T-helper 17 cell (primary cell): ENCODE results near the gene KIAA1217. TPM values are rescaled to one million over a fixed set of nuclear protein-coding genes. Genes with fewer than 3 reads are reported as not detected.

Source experiments
- ATAC-seq: fragments of 150-1000 bp; cut with Tn5 transposase; 2 replicates; pipeline ENCODE4 v1.10.0; 2021; ENCODE audit warnings: mild to moderate bottlenecking, moderate library complexity
- DNase-seq, 3 donors: peaks; one replicate each; pipeline versions ENCODE4 v3.0.0 to v3.0.0-alpha.2; 2020 to 2021
- H3K9me3 ChIP-seq: one replicate; pipeline ENCODE4 v1.7.0; 2013; ENCODE audit warnings: low read length, mild to moderate bottlenecking; ENCODE audit not compliant: control insufficient read depth, poor library complexity, severe bottlenecking
- H3K27ac Mint-ChIP-seq: one replicate; pipeline ENCODE4 v1.8.0; 2022; ENCODE audit warnings: mild to moderate bottlenecking, moderate library complexity, mixed read lengths
- H3K27me3 Mint-ChIP-seq: one replicate; pipeline ENCODE4 v1.8.0; 2022; ENCODE audit warnings: mixed read lengths
- H3K36me3 Mint-ChIP-seq: one replicate; pipeline ENCODE4 v1.8.0; 2022; ENCODE audit warnings: low read depth, mixed read lengths
- H3K4me1 Mint-ChIP-seq: one replicate; pipeline ENCODE4 v1.8.0; 2022; ENCODE audit warnings: mild to moderate bottlenecking, mixed read lengths
- H3K4me3 Mint-ChIP-seq: one replicate; pipeline ENCODE4 v1.8.0; 2022; ENCODE audit warnings: mild to moderate bottlenecking, moderate library complexity, mixed read lengths
- total RNA-seq, 4 donors: library from RNA in 2 of 4; stranded (reverse) in 2 of 4; gene quantifications; one replicate each; pipeline ENCODE4 v1.2.3 and lab custom pipeline; 2022 to 2026

KIAA1217 gene
- total RNA-seq, 2 donors from 2014 or later, result 0.39 to 0.85 TPM

GRCh38 chr10:24239289-24240040 lies 30.5 kb downstream of the KIAA1217 start:
- H3K9me3 ChIP-seq, result no peaks in the 10 kb centered on the region
- Mint-ChIP-seq H3K36me3 (no peaks in the 10 kb centered on the region), H3K4me1 (no peaks in the 10 kb centered on the region), H3K27me3 (peaks cover 33% of the 10 kb centered on the region), H3K4me3 (no peak overlapping the region), H3K27ac (no peak overlapping the region)
- no peak for ATAC-seq
- DNase-seq, result no peak

GRCh38 chr10:24240041-24240751 lies 31.3 kb downstream of the KIAA1217 start:
- DNase-seq (no peak), ATAC-seq (no peak)
- H3K9me3 ChIP-seq, result no peaks in the 10 kb centered on the region
- Mint-ChIP-seq H3K4me1 (no peaks in the 10 kb centered on the region), H3K27me3 (peaks cover 36% of the 10 kb centered on the region), H3K27ac (no peak overlapping the region), H3K4me3 (no peak overlapping the region), H3K36me3 (no peaks in the 10 kb centered on the region)

- H3K27me3 Mint-ChIP-seq, result peaks cover 47% of the 10 kb centered on the region
- ATAC-seq, result no peak
Measured at GRCh38 chr10:24241536-24242040, 32.6 kb downstream of the KIAA1217 start.

DNA sequence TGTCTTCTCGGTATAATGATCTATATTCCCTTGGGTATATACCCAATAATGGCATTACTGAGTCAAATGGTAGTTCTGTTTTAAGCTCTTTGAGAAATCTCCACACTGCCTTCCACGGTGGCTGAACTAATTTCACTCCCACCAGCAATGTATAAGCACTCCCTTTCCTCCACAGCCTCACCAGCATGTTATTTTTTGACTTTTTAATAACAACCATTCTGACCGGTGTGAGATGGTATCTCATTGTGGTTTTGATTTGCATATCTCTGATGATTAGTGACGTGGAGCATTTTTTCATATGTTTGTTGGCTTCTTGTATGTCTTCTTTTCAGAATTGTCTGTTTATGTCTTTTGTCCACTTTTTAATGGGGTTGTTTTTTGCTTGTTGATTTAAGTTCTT lies 33.6 kb downstream of the KIAA1217 start:
- Mint-ChIP-seq H3K36me3 (no peaks in the 10 kb centered on the region), H3K27ac (no peak overlapping the region), H3K4me1 (no peaks in the 10 kb centered on the region), H3K27me3 (peaks cover 42% of the 10 kb centered on the region), H3K4me3 (no peak overlapping the region)
- DNase-seq, result no peak
- H3K9me3 ChIP-seq, result no peaks in the 10 kb centered on the region
- no peak for ATAC-seq

More at GRCh38 chr10:24241536-24242040, 32.6 kb downstream of the KIAA1217 start:
- no peaks in the 10 kb centered on the region for H3K9me3 ChIP-seq
- Mint-ChIP-seq H3K27ac (no peak overlapping the region), H3K36me3 (no peaks in the 10 kb centered on the region), H3K4me3 (no peak overlapping the region), H3K4me1 (no peaks in the 10 kb centered on the region)
- no peak for DNase-seq

DNA sequence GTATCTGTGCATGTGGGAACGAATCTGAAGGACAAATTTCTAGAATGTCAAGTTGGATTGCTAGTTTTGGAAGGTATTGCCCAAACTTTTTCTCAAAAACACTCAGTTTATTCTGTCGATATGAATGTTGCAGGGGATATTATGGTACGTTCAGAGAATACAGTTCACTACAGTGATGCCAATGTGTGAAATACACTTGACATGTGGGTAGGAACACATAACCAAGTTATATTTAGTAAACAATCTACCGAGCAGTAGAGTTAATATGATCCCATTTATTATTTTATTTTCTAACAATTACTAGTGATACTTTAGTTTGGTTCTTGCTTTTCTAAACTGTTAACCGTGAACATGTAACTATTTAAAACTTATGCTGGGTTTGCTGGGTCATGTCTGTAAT lies 37.4 kb downstream of the KIAA1217 start:
- no peaks in the 10 kb centered on the region for H3K9me3 ChIP-seq
- Mint-ChIP-seq H3K27ac (no peak overlapping the region), H3K4me3 (no peak overlapping the region), H3K36me3 (no peaks in the 10 kb centered on the region), H3K4me1 (no peaks in the 10 kb centered on the region), H3K27me3 (peaks cover 30% of the 10 kb centered on the region)
- DNase-seq (no peak), ATAC-seq (no peak)

GRCh38 chr10:24247841-24248240 lies 38.9 kb downstream of the KIAA1217 start:
- ATAC-seq (no peak), DNase-seq (no peak)
- H3K27me3 Mint-ChIP-seq, result peaks cover 29% of the 10 kb centered on the region
- H3K9me3 ChIP-seq, result no peaks in the 10 kb centered on the region
- no peak overlapping the region for H3K4me3 Mint-ChIP-seq
- no peaks in the 10 kb centered on the region for H3K36me3 Mint-ChIP-seq
- H3K27ac Mint-ChIP-seq, result no peak overlapping the region
- no peaks in the 10 kb centered on the region for H3K4me1 Mint-ChIP-seq

GRCh38 chr10:24249829-24250415 lies 41.0 kb downstream of the KIAA1217 start:
- Mint-ChIP-seq H3K4me1 (no peaks in the 10 kb centered on the region), H3K27me3 (peaks cover 29% of the 10 kb centered on the region), H3K4me3 (no peak overlapping the region), H3K27ac (no peak overlapping the region), H3K36me3 (no peaks in the 10 kb centered on the region)
- ATAC-seq (no peak), DNase-seq (no peak)
- no peaks in the 10 kb centered on the region for H3K9me3 ChIP-seq

GRCh38 chr10:24251547-24251946 lies 42.6 kb downstream of the KIAA1217 start:
- no peaks in the 10 kb centered on the region for H3K9me3 ChIP-seq
- no peak overlapping the region for H3K27ac Mint-ChIP-seq
- H3K4me1 Mint-ChIP-seq, result no peaks in the 10 kb centered on the region
- no peak for ATAC-seq
- no peaks in the 10 kb centered on the region for H3K36me3 Mint-ChIP-seq
- H3K27me3 Mint-ChIP-seq, result peaks cover 20% of the 10 kb centered on the region
- H3K4me3 Mint-ChIP-seq, result no peak overlapping the region
- no peak for DNase-seq

GRCh38 chr10:24254180-24254579 lies 45.2 kb downstream of the KIAA1217 start:
- no peaks in the 10 kb centered on the region for H3K36me3 Mint-ChIP-seq
- DNase-seq, result no peak
- H3K4me3 Mint-ChIP-seq, result no peak overlapping the region
- no peak for ATAC-seq
- H3K27me3 Mint-ChIP-seq, result peaks cover 17% of the 10 kb centered on the region
- H3K9me3 ChIP-seq, result no peaks in the 10 kb centered on the region
- H3K4me1 Mint-ChIP-seq, result no peaks in the 10 kb centered on the region
- no peak overlapping the region for H3K27ac Mint-ChIP-seq

DNA sequence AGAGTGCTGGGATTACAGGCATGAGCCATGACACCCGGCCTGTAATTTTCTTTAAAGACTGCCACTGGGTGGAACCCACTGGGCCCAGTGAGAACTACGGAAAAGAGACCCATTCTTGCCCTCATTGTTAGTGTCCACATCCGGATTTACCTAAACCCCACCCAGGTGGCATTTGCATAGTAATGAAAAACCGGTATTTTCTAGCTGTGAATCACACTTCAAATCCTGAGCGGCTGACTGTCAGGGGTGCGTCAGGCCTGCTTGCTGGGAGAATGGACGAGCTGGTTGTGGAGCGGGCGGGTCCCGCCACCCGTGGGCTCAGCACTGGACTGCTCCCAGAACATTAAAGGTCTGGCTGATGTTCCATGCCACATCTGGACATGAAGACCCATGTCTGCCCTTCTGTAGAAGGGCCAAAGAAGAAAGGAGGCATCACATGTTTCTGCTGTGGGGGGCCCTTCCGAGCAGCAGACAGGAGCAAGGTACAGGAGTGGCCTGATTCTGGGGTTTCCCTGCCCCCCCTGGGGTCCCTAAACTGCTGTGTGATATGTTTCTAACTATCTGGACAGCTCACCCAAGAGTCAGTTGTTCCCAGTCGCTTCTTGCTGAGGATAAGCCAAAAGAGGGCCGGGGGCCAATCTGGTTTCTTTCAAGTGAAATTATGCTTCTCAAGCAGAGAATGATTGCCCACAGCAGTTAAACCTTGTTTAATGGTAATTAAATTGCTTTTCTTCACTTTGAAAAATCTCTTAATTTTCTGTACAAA lies 46.4 kb downstream of the KIAA1217 start:
- no peak for DNase-seq
- no peaks in the 10 kb centered on the region for H3K4me1 Mint-ChIP-seq
- no peaks in the 10 kb centered on the region for H3K36me3 Mint-ChIP-seq
- no peak for ATAC-seq
- no peak overlapping the region for H3K27ac Mint-ChIP-seq
- H3K4me3 Mint-ChIP-seq, result no peak overlapping the region
- H3K9me3 ChIP-seq, result no peaks in the 10 kb centered on the region
- peaks cover 10% of the 10 kb centered on the region for H3K27me3 Mint-ChIP-seq

- Mint-ChIP-seq H3K27me3 (peaks cover 10% of the 10 kb centered on the region), H3K36me3 (no peaks in the 10 kb centered on the region), H3K4me3 (no peak overlapping the region), H3K27ac (no peak overlapping the region), H3K4me1 (no peaks in the 10 kb centered on the region)
- no peaks in the 10 kb centered on the region for H3K9me3 ChIP-seq
- no peak for DNase-seq
- ATAC-seq, result no peak
Measured at GRCh38 chr10:24255881-24256311, 47.0 kb downstream of the KIAA1217 start.

DNA sequence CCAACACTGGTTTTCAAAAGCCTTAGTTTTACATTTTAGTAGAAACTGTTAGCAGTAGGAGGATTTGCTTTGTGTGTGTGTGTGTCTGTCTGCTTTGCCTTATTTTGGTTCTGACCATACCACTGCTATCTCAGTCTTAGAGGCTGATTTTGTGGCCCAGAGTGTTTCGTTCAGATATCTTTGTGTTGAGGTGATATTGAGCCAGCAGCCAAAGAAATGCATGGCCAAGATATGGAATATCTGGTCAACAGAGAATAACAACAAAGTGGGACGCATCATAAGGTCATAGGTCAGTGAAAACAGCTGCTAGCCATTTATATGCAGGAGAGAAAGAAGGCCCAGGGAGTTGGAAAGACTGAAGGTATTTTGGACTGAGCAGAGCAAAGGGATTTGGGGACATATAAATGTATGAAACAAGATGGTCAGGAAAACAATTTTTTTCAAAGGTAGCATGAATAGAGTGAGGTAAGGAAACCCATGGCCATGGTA lies 47.7 kb downstream of the KIAA1217 start:
- H3K4me1 Mint-ChIP-seq, result no peaks in the 10 kb centered on the region
- peaks cover 10% of the 10 kb centered on the region for H3K27me3 Mint-ChIP-seq
- H3K4me3 Mint-ChIP-seq, result no peak overlapping the region
- no peaks in the 10 kb centered on the region for H3K9me3 ChIP-seq
- no peak overlapping the region for H3K27ac Mint-ChIP-seq
- ATAC-seq (no peak), DNase-seq (no peak)
- no peaks in the 10 kb centered on the region for H3K36me3 Mint-ChIP-seq

DNA sequence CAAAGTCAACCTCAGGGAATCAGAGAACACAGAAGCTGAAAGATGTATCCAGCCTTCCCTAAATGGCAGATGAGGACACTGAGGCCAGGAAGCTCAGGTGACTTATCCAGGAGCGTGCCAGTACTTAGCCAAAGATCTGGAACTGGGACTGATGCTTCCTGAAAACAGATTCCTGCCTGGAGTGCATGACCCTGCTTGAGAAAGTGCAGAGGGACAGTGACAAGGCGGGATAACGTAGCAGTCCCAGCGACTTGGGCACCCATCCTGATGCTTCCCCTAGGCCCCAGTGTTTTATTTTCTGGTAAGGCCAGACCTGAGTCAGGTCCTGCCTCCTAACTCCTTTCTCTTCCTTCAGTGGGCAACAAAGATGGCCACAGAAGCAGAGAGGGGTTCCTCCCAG lies 48.6 kb downstream of the KIAA1217 start:
- Mint-ChIP-seq H3K4me1 (no peaks in the 10 kb centered on the region), H3K27ac (no peak overlapping the region), H3K27me3 (peaks cover 6% of the 10 kb centered on the region), H3K36me3 (no peaks in the 10 kb centered on the region), H3K4me3 (no peak overlapping the region)
- no peaks in the 10 kb centered on the region for H3K9me3 ChIP-seq
- DNase-seq (no peak), ATAC-seq (no peak)
